Nephron (organoid): Measurements from ENCODE around the gene PFDN4.

ENCODE experiments used
- H3K27ac Mint-ChIP-seq, 3 experiments: 2 replicates each; pipeline ENCODE4 v1.8.0; 2020; ENCODE audit warnings: mixed read lengths in 3 of 3, mild to moderate bottlenecking in 2 of 3, moderate library complexity in 1 of 3
- H3K27me3 Mint-ChIP-seq: 2 replicates; pipeline ENCODE4 v1.8.0; 2021; ENCODE audit warnings: low read depth, mild to moderate bottlenecking, moderate library complexity, mixed read lengths
- H3K36me3 Mint-ChIP-seq: 2 replicates; pipeline ENCODE4 v1.8.0; 2020; ENCODE audit warnings: low read depth, mixed read lengths
- H3K4me1 Mint-ChIP-seq: 2 replicates; pipeline ENCODE4 v1.8.0; 2020; ENCODE audit warnings: mixed read lengths
- H3K4me3 Mint-ChIP-seq, 3 experiments: 2 replicates each; pipeline ENCODE4 v1.8.0; 2020; ENCODE audit warnings: mild to moderate bottlenecking in 3 of 3, mixed read lengths in 3 of 3, moderate library complexity in 2 of 3
- H3K9me3 Mint-ChIP-seq: 2 replicates; pipeline ENCODE4 v1.8.0; 2020; ENCODE audit warnings: mixed read lengths
- CTCF ChIP-seq, 3 experiments: fragments of 200-600 bp; sonication (generic); IDR thresholded peaks; one replicate each; pipeline ENCODE4 v1.5.0; 2021; ENCODE audit warnings: antibody characterized with exemption in 3 of 3; ENCODE audit not compliant: unreplicated experiment in 3 of 3

PFDN4 gene

GRCh38 chr20:54172856-54173652 is 34.8 kb upstream of the PFDN4 start:
- Mint-ChIP-seq H3K36me3 (no peaks in the 10 kb centered on the region), H3K4me3 (peak overlapping the region; percentile 73 to 79 (median 76)), H3K9me3 (no peaks in the 10 kb centered on the region), H3K27ac (no peak overlapping the region), H3K27me3 (peaks cover 91% of the 10 kb centered on the region), H3K4me1 (peaks cover 29% of the 10 kb centered on the region)
- TF ChIP-seq CTCF (IDR thresholded peaks at IDR 0.05; ENCODE audit: unreplicated experiment in 3 of 3), result no peak

- TF ChIP-seq CTCF (IDR thresholded peaks at IDR 0.05; ENCODE audit: unreplicated experiment in 3 of 3), result no peak
- H3K4me1 Mint-ChIP-seq, result peaks cover 29% of the 10 kb centered on the region
- H3K27me3 Mint-ChIP-seq, result peaks cover 83% of the 10 kb centered on the region
- H3K27ac Mint-ChIP-seq, result no peak within 1 kb of the TSS
- no peaks in the 10 kb centered on the region for H3K9me3 Mint-ChIP-seq
- peak within 1 kb of the TSS; percentile 73 to 80 (median 79) for H3K4me3 Mint-ChIP-seq
- no peaks in the 10 kb centered on the region for H3K36me3 Mint-ChIP-seq
Observed at GRCh38 chr20:54173653-54174456, 34.0 kb upstream of the PFDN4 start, which contains the start of gene CYP24A1. CYP24A1 (minus strand) TSS chr20:54173986; CDS start chr20:54173579, 407 bp downstream.

GRCh38 chr20:54174457-54175175 is 33.3 kb upstream of the PFDN4 start:
- no peaks in the 10 kb centered on the region for H3K36me3 Mint-ChIP-seq
- H3K9me3 Mint-ChIP-seq, result no peaks in the 10 kb centered on the region
- peaks cover 75% of the 10 kb centered on the region for H3K27me3 Mint-ChIP-seq
- H3K27ac Mint-ChIP-seq, result no peak overlapping the region
- TF ChIP-seq CTCF (IDR thresholded peaks at IDR 0.05; ENCODE audit: unreplicated experiment in 3 of 3), result no peak
- H3K4me3 Mint-ChIP-seq, result peak overlapping the region; percentile 70 to 80 (median 71)
- H3K4me1 Mint-ChIP-seq, result peaks cover 29% of the 10 kb centered on the region

- no peaks in the 10 kb centered on the region for H3K9me3 Mint-ChIP-seq
- H3K4me3 Mint-ChIP-seq, result no peak overlapping the region
- no peak overlapping the region for H3K27ac Mint-ChIP-seq
- peaks cover 26% of the 10 kb centered on the region for H3K4me1 Mint-ChIP-seq
- no peak for TF ChIP-seq CTCF (IDR thresholded peaks at IDR 0.05; ENCODE audit: unreplicated experiment in 3 of 3)
- H3K27me3 Mint-ChIP-seq, result peaks cover 55% of the 10 kb centered on the region
- no peaks in the 10 kb centered on the region for H3K36me3 Mint-ChIP-seq
Observed at GRCh38 chr20:54176610-54177009, 31.3 kb upstream of the PFDN4 start.

- no peaks in the 10 kb centered on the region for H3K36me3 Mint-ChIP-seq
- peaks cover 22% of the 10 kb centered on the region for H3K4me1 Mint-ChIP-seq
- H3K4me3 Mint-ChIP-seq, result no peak overlapping the region
- H3K9me3 Mint-ChIP-seq, result no peaks in the 10 kb centered on the region
- TF ChIP-seq CTCF (IDR thresholded peaks at IDR 0.05; ENCODE audit: unreplicated experiment in 3 of 3), result no peak
- H3K27me3 Mint-ChIP-seq, result peaks cover 48% of the 10 kb centered on the region
- H3K27ac Mint-ChIP-seq, result no peak overlapping the region
Observed at GRCh38 chr20:54177378-54177777, 30.5 kb upstream of the PFDN4 start.
